ENCODE results near the gene MTG1.

GRCh38 chr10:133361773-133362441, 32.0 kb upstream of the MTG1 start:
- TF ChIP-seq TAF1 (IDR thresholded peaks at IDR 0.05; ENCODE audit: borderline replicate concordance, low read depth, low read length), result no peak
- TF ChIP-seq POLR2A (IDR thresholded peaks at IDR 0.05; ENCODE audit: low read depth, low read length), result no peak; the same call in 1 of the 2 replicates
- TF ChIP-seq POLR2AphosphoS5 (IDR thresholded peaks at IDR 0.05; ENCODE audit: low read depth, low read length), result no peak

Data from GM12892 (cell line).